ENCODE data around the gene RBSN. TPM values are rescaled to one million over a fixed set of nuclear protein-coding genes. Genes with fewer than 3 reads are reported as not detected.

Gene RBSN
- total RNA-seq, 1 experiment from 2014 or later: 18.4 TPM

- no peak for TF ChIP-seq ZBTB33 (IDR thresholded peaks at IDR 0.05; ENCODE audit: extremely low read depth, insufficient replicate concordance, low read length)
- TF ChIP-seq TCF7L2 (IDR thresholded peaks at IDR 0.05; ENCODE audit: borderline replicate concordance, extremely low read depth, insufficient read depth, insufficient read length): no peak
- no peak for TF ChIP-seq CBX3 (IDR thresholded peaks at IDR 0.05; ENCODE audit: low read depth)
- no peak for TF ChIP-seq SIN3A (IDR thresholded peaks at IDR 0.05; ENCODE audit: low read depth)
- no peak for TF ChIP-seq ELF1 (IDR thresholded peaks at IDR 0.05; ENCODE audit: borderline replicate concordance, low read depth)
- TF ChIP-seq EGR1 (IDR thresholded peaks at IDR 0.05; ENCODE audit: low read depth): no peak
Measured at GRCh38 chr3:15060029-15060428, 38.9 kb downstream of the RBSN start (continued).

- TSS peak; percentile 1 for BruUV-seq (replicated peaks)
- no peaks in the 10 kb centered on the region for H3K27me3 ChIP-seq (ENCODE audit: insufficient read depth, low read length)
- RAD21 ChIA-PET (ENCODE audit: low non-redundant PET in 1 of 2, low total read pairs in 2 of 2, uncharacterized antibody in 2 of 2, unreplicated experiment in 2 of 2): no interaction called here
- peaks cover 10% of the 10 kb centered on the region; the same call in 1 of the 2 replicates for H4K20me1 ChIP-seq (ENCODE audit: insufficient read depth)
- H3K9me3 ChIP-seq (ENCODE audit: control insufficient read depth in 1 of 2, insufficient read depth in 1 of 2, low read depth in 1 of 2, low read length in 2 of 2): no peaks in the 10 kb centered on the region
- H3K9ac ChIP-seq (ENCODE audit: low read length): no peak overlapping the region
- H3K4me2 ChIP-seq (ENCODE audit: low read length): no peak overlapping the region
- H3K36me3 ChIP-seq (ENCODE audit: control insufficient read depth in 1 of 2, insufficient read depth in 2 of 2, low read length in 2 of 2): peaks cover 14 to 57% of the 10 kb centered on the region in 2 experiments; a peak in 3 of 4 replicates
- intact Hi-C loops (cut with micrococcal nuclease): no loop called here
- POLR2A ChIA-PET: no interaction called here
- CTCF ChIA-PET: no interaction called here
- no peak overlapping the region for H2AFZ ChIP-seq (ENCODE audit: low read depth, low read length, poor library complexity, severe bottlenecking)
- H3K79me2 ChIP-seq (ENCODE audit: insufficient read depth, low read length): peaks cover 88% of the 10 kb centered on the region
- TF ChIP-seq CEBPB (IDR thresholded peaks at IDR 0.05; ENCODE audit: low read depth): no peak
- no peak for TF ChIP-seq CTCF (IDR thresholded peaks at IDR 0.05 in 2 of 3, conservative IDR thresholded peaks at IDR 0.05 in 1 of 3; ENCODE audit: borderline replicate concordance in 1 of 3, insufficient read depth in 1 of 3, low read depth in 2 of 3, low read length in 2 of 3)
- TF ChIP-seq RAD21 (IDR thresholded peaks at IDR 0.05; ENCODE audit: low read depth): no peak
- no peak for ATAC-seq
- no peak for DNase-seq (ENCODE audit: low read depth, low spot score)
- H3K4me3 ChIP-seq (replicated peaks in 1 of 2; ENCODE audit: low read depth in 1 of 2, low read length in 2 of 2): no peak overlapping the region
- H3K4me1 ChIP-seq (ENCODE audit: control insufficient read depth in 1 of 2, insufficient read depth in 2 of 2, low read length in 2 of 2): no peaks in the 10 kb centered on the region
- no peak overlapping the region for H3K27ac ChIP-seq (ENCODE audit: low read depth, low read length)
- H3K9me2 ChIP-seq (ENCODE audit: insufficient read depth): no peaks in the 10 kb centered on the region
Measured at GRCh38 chr3:15056676-15057404, 42.1 kb downstream of the RBSN start.

Measured in HCT116 (cell line).